A673 (cell line): ENCODE results near the gene ARRB1.

ENCODE experiments used
- CTCF ChIP-seq: fragments of 300-800, 200-600 bp; sonication (generic); conservative IDR thresholded peaks from 2 replicates; pipeline ENCODE4 v1.5.1; 2017; ENCODE audit warnings: low read depth, mild to moderate bottlenecking, antibody characterized with exemption, low read length, moderate library complexity, mixed read lengths
- EZH2 ChIP-seq: fragments of 200-600 bp; sonication (generic); IDR thresholded peaks from 2 replicates; pipeline ENCODE4 v1.6.1; 2017; ENCODE audit warnings: borderline replicate concordance, low read depth, mild to moderate bottlenecking, mixed read lengths, antibody characterized with exemption, low read length; ENCODE audit not compliant: poor library complexity, severe bottlenecking

GRCh38 chr11:75350122-75350742, 1.2 kb downstream of the ARRB1 start:
- no peak for TF ChIP-seq CTCF
- no peak for TF ChIP-seq EZH2
